GM21717 (cell line): ENCODE data around the gene TRIM25.

Source experiments
- ATAC-seq: cut with Tn5 transposase; IDR thresholded peaks from one replicate; pipeline ENCODE4 v1.9.1; 2021; ENCODE audit warnings: mild to moderate bottlenecking, moderate library complexity; ENCODE audit not compliant: unreplicated experiment

TRIM25 gene

DNA sequence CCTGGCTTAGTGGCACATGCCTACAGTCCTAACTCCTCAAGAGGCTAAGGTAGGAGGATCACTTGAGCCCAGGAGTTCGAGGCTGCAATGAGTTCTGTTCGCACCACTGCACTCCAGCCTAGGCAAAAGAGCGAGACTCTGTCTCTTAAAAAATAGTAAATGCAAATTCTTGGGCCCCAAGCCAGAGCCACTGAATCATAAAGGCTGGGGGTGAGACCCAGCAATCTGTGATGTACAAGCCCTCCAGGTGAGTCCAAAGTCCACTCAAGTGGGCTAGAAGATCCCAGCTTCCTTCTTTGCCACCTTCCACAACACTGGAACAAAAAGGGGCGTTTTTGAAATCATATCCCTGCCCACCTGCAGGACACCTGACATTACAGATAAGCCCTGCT, 16.9 kb downstream of the TRIM25 start:
- ATAC-seq = no peak

GRCh38 chr17:56896217-56896967, 17.5 kb downstream of the TRIM25 start:
- no peak for ATAC-seq

- no peak for ATAC-seq
Measured at GRCh38 chr17:56894859-56895455, 18.9 kb downstream of the TRIM25 start.

- ATAC-seq = no peak
Measured at GRCh38 chr17:56893503-56893902, 20.3 kb downstream of the TRIM25 start.

GRCh38 chr17:56892333-56892732, 21.5 kb downstream of the TRIM25 start:
- ATAC-seq = no peak

DNA sequence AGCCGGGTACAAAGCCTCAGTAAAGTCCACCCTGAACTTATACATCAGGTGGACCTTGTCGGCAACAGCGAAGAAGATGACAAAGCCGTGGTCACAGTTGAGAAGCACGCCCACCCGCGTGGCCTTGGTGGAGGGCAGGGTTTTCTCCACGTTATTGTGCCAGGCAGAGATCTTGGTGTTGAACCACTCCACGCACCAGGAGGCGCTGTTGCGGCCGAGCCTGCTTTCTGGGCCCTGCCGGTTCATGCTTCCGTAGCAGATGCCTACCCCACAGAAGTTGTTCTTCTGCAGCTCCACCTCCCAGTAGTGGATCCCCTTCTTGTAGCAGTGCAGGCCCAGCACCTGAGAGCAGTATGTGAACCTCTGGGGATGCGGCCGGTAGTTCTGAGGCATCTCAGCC, 22.1 kb downstream of the TRIM25 start:
- ATAC-seq = no peak

- ATAC-seq = no peak
Measured at GRCh38 chr17:56890906-56891674, 22.8 kb downstream of the TRIM25 start.

DNA sequence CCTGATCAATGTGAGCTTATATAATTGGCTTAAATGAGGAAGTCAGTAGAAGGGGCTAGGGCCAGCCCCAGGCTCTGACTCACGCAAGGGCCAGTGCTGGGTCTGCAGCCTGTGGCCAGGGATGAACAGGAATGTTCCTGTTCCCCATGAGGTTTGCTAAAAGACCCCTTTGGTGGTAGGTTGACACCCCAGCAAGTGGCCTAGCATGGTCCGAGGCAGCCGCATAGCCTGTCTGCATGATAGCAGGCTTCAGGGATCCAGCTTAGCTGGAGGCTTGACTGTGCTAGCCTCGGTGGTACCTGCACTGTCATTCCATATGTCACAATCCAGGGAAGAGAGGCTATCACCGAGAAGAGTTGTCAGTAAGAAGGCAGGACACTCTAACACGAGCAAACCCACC, 23.5 kb downstream of the TRIM25 start:
- no peak for ATAC-seq

GRCh38 chr17:56887552-56888467, 26.0 kb downstream of the TRIM25 start:
- ATAC-seq = no peak

DNA sequence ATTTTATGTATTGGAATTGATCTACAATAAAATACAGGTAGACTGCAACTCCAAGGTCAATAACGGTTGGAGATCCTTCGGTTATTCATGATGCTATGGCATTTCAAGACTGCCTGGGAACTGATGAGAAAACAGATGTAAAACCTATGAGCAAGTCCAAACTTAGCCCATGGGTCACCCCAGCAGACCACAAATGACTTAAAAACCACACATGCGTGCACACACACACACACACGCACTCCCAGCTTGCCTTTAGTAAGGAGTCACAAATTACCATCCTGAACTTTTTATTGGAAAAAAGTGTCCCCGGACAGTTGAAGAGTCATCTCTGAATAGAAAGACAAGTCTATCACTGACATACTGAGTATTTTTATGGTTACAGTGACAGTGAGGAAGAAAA, 26.7 kb downstream of the TRIM25 start:
- no peak for ATAC-seq

GRCh38 chr17:56886288-56886731, 27.5 kb downstream of the TRIM25 start:
- no peak for ATAC-seq

DNA sequence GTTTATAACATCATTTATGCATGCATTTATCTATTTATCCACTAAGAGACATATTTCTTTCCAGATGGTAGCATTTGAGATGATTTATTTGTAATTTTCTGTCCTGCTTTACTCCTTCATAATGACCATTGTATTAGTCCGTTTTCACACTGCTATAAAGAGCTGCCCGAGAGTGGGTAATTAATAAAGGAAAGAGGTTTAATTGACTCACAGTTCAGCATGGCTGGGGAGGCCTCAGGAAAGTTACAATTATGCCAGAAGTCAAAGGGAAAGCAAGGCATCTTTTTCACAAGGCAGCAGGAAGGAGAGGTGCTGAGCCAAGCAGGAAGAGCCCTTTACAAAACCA, 28.6 kb downstream of the TRIM25 start:
- ATAC-seq = no peak

GRCh38 chr17:56884483-56885311, 29.2 kb downstream of the TRIM25 start:
- ATAC-seq = no peak

GRCh38 chr17:56883616-56884015, 30.2 kb downstream of the TRIM25 start:
- no peak for ATAC-seq

- ATAC-seq = no peak
Measured at GRCh38 chr17:56881685-56882295, 32.1 kb downstream of the TRIM25 start.

DNA sequence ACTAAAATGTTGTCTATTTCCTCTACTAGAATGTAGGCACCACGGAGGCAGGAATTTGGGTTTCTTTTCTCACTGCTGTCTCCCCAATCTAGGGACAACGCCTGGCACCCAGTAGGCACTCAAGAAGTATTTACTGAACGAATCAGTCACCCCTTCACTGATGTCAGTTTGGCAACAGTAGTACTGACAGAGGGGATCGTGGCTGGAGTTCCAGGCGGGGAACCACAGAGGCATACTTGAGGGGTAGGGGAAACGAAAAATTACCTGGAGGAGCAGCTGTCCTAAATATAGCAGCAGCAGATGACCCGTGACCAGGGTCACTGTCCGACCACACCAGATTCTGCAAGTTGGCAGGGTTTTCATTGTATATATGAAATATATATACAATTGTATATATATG, 33.3 kb downstream of the TRIM25 start:
- ATAC-seq = no peak

DNA sequence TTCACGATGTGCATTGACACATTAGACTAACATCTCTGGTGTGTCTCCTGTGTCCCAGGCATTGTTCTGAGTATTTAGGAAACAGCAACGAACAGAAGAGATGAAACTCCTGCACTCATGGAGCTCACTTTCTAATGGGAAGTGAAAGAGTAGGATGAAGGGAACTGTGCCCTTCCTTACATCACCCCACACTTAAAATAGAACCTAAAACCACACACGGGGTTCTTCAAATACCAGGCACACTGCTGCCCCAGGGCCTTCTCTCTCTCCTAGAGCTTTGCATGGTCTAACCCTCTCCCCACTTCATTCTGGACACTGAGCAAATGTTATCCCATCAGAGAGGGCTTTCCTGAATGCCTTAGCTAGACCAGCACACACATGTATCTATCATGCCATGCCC, 33.7 kb downstream of the TRIM25 start:
- no peak for ATAC-seq

DNA sequence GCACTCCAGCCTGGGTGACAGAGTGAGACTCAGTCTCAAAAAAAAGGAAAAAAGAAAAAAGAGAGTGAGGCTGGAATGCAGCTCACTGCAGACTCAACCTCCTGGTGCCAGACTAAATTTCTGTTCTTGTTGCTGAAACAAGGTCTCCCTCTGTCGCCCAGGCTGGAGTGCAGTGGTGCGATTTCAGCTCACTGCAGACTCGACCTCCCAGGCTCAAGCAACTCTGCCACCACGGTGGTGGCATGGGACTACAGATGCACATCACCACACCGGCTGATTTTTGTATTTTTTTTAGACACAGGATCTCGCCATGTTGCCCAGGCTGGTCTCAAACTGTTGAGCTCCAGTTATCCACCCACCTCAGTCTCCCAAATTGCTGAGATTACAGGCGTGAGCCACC, 34.6 kb downstream of the TRIM25 start:
- ATAC-seq = no peak

DNA sequence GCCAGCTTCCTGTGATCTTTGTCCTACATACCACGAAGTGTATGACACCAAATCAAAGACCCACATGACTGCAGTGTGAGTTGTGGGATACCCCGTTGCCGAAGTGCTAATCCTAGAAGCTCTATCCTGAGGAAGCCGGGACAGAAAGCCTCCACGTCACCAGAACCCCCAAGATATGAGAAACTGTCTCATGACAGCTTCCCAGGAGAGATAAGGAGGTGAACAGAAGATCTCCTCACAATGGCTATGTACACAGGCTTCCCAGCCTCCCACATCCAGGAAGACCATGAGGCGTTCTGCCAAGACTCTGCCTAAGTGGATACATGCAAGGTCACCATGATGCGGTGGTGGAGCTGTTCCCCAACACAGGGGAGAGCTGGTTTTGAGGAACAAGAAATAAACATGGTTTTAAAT, 37.1 kb downstream of the TRIM25 start:
- no peak for ATAC-seq
